Measurements from ENCODE around the gene ELAVL1.

The ELAVL1 gene

DNA sequence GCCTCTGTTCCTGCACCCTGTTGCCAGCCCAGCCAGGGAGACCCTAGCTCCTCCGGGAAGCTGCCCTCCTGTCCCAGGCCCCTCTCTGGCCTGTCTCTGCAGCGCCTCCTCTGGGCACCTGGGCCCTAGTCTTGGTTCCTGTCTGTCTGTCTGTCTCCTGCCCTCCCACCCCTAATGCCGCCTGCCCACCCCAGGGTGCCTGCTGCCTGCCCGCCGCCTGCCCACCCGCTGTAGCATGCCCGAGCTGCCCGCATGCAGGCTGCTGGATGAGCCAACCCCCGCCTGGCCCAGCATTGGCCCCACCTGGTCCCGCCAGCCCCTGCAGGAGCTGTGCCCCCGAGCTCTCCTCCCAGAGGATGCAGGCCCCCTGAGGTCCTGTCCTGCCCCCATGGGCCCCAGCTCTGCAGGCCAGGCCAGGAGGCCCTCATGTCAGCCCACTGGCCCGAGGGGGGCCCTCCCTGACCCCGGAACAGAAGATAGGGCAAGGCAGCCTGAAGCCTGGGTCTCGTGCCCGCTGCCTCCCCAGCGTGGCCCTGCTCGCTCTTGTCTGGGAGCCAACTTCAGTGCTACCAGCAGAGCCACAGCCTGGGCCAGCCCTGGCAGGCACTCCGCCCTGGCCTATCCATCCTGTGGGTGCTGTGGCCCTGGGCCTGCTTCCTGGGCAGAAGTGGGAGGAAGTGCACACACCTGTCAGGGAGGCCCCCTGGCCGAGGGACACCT, 96.5 kb downstream of the ELAVL1 start:
- no peak for DNase-seq

All from NCI-H345 (cell line).